ENCODE results near the gene MOSMO.

GRCh38 chr16:21982108-21982507, 25.8 kb upstream of the MOSMO start:
- TF ChIP-seq POLR2A (IDR thresholded peaks at IDR 0.05; ENCODE audit: low read depth, low read length) (no peak), POLR2AphosphoS5 (IDR thresholded peaks at IDR 0.05; ENCODE audit: low read depth, low read length) (no peak)
